Colon (tissue), 2 donors: ENCODE data around the gene HAGHL.
"Not testable (repeated sequence)": the region's sequence is repeated elsewhere in the genome, so short reads cannot be mapped to it uniquely, and the experiment has no call there.

Experiments
- FAIRE-seq: peaks from 2 replicates; lab custom pipeline; 2012; peaks lifted over from hg19 to GRCh38; lab: Jason Lieb, UNC
- donor health status: control.
- donor health status: control.

HAGHL gene

DNA sequence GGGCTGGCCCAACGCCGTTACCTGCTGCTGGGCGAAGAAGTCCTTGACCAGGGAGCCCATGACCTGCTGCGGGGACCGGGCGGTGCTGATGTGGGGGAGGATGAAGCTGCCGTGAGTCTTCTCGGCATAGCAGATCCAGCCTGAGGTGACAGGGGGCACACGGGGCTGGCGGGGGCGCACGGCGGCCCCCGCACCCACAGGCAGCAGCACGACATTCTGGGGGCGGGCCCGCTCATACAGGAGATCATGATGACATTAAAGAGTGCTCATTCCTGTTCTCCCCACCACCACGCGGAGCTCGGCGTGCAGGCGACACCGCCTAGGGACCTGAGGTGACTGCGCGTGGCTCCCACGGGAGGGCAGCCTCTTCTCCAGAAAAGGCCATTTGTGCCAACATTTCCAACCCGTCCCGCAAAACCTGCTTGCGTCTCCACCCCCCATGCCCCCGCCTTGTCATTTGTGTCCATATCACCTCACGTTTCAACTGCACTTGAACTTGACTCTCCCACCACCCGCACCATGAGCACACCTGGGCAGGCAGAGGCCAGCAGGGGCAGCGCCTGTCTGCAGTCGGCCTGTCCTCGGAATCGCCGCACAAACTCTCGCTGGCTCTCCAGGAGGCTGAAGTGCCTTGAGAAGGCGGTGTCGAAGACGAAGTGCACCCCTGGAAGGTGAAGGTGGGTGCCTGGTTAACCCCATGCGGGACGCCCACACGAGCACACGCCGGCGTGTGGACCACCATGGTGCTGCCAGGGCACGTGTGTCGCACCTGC lies 7.5 kb downstream of the HAGHL start:
- no peak for FAIRE-seq

DNA sequence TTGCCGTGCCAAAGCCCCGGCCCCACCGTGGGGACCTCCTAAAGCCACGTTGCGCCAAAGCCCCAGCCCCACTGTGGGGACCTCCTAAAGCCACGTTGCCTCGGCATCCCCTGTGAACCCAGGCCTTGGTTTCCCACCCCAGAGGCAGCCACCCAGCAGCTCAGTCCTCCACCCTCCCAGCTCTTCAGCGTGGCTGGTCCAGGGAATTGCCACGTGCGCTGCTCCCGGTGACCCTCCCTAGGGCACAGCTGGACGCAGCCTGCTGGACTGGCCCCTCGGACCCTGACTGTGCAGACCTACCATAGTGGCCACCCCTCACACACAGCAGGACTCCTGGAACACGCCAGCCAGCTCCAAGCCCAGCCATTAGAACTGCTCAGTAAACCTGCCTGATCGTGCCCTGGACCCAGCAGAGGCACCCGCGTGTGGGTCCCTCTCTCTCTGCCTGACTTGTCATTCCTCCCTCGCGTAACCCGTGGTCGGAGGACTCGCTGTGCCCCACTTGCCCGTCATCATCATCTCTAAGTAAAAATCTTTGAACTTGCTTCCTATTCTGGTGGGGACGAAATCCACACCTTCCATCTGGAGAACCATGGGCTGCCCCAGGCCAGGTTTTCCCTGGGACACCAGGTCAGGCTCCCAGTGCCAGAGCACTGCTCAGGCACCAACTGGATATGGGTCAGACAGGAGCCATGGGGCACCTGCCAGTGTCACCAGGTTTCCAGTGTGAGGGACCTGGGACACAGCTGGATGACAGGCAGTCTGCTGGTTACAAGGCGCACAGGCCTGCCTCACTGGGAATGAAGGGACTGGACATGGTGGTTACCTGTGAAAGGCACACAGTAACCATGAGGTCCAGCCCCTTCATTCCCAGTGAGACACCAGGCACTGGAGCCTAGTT lies 8.3 kb downstream of the HAGHL start:
- no peak for FAIRE-seq

- no peak for FAIRE-seq
Observed at GRCh38 chr16:735982-736453, 9.1 kb downstream of the HAGHL start.

DNA sequence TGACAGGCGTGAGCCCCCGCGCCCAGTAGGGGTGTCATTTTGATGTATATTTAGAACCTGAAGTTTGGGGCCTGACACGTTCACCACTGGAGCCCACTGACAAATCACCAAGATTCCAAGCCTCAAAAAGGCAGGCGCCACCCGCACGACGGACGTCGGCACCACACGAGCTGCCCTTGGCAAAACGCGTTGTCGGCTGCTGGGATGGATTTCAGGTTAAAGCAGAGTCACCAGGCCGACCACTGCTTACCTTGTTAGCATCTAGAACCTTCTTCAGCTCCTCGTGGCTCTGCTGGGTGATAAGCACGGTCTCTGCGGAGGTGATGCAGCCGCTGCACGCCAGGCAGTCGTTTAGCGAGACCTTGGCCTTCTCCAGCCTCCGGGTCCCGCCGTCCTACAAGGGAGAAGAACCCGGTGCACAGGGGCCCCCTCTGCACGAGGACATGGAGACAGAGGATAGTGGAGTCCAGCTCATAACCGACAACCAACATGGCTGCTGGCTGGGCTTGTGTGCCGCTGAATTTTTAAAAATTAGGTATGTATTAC lies 10.1 kb downstream of the HAGHL start:
- FAIRE-seq: no peak

GRCh38 chr16:739560-740458 lies 12.9 kb downstream of the HAGHL start:
- FAIRE-seq: no peak

DNA sequence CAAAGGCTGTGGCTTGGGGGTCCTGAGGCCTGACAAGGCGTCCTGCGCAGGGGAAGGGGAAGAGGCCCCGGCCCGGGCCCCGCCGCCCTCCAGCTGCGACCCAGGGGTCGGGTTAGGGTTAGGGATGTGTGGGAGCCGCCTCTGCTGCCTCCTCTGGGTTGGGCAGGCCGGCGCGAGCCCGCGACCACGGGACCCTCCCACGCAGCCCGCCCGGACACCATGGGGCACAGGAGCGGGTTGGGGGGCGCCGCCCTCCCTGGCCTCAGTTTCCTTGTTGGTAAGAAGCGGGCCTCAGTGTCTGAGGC lies 13.5 kb downstream of the HAGHL start:
- FAIRE-seq: no peak

DNA sequence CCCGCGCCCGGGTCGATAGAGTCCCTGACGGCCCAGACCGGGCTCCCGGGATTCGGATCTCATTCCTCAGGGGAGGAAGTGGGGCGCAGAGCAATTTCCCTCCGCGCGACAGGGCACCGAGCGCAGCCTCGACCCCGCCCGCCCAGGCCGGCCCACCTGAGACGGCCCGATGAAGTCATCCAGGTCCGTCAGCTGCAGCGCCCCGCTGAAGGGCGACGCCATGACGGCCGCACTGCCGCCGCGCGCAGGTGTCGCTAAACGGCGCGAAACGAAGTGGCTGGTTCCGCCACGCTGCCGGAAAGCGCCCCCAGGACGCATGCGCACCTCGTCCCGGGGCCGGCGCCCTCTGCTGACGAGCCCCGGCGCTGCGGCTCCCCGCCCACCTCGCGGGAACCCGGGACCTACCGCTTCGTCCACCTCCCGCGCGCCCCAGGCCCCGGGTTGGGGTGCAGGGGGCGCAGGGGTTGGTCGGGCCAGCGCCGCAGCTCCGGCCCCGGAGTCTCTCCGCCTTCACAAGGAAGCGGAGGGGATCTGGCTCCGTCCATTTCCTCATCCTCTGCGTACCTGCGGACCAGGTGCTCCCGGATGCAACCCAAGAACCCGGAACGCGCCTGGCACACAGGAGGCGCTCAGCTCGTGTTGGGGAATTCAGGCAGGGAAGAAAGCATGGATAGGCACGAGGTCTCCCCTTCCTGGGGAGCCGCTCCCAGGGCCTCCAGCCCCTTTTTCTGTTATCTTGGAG lies 14.0 kb downstream of the HAGHL start, which contains the start of gene CIAO3:
CIAO3 (minus strand) TSS at position 234 of the 742 bp plus-strand sequence; CDS start at position 222, 12 bp downstream.
- no peak for FAIRE-seq

DNA sequence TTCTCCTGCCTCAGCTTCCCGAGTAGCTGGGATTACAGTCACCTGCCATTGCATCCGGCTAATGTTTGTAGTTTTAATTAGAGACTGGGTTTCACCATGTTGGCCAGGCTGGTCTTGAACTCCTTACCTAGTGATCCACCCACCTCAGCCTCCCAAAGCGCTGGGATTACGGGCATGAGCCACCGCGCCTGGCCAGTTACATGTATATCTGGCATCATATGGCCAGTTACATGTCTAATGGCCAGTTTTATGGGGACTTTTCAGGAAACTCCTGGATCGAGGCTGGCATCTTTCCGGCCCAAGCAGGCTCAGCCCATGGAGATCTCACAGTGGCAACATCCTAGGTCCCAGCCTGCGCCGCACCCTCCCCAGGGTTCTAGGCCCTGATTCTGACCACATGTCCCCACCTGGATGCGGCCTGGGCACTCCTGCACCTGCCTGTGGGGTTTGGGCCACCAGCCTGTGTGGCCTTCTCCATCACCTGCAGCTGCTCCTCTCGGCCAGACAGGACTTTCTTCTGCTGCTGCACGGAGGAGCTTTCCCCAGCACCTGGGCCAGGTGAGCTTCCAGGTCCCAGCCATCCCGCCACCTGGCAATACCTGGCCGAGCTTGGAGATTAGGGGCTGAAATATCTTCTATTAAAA lies 15.2 kb downstream of the HAGHL start:
- FAIRE-seq: no peak

GRCh38 chr16:742894-743293 lies 16.0 kb downstream of the HAGHL start:
- FAIRE-seq: not testable (repeated sequence)

DNA sequence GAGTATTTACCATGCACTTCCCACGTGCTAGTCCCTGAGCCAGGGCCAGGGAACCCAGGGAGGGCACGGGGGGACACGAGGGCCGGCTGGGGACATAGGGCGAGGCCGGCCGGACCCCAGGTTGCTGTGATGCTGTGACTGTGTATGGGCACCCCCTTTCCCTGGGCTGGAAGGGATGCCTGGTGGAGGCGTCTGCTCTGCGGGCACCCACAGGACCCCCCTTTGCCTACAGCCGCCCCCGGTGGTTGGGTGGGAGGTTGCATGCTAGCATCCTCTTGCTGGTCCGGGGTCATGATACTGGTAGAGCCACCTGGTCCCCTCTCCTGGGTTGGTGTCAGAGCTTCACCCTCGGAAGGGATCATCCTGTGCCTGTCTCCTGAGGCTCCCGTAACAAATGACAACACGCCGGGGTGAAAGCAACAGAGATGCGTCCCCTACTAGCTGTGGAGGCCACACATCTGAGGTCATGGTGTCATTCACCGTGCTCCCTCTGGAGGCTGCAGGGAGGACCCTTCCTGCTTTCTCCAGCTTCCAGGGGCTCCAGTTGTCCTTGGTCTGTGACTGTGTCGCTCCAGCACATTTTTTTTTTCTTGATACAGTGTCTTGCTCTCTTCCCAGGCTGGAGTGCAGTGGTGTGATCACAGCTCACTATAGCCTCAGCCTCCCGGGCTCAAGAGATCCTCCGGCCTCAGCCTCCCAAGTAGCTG lies 17.0 kb downstream of the HAGHL start:
- no peak for FAIRE-seq

- no peak for FAIRE-seq
Observed at GRCh38 chr16:745739-746138, 18.8 kb downstream of the HAGHL start.

- FAIRE-seq: no peak
Observed at GRCh38 chr16:746637-747036, 19.7 kb downstream of the HAGHL start.

DNA sequence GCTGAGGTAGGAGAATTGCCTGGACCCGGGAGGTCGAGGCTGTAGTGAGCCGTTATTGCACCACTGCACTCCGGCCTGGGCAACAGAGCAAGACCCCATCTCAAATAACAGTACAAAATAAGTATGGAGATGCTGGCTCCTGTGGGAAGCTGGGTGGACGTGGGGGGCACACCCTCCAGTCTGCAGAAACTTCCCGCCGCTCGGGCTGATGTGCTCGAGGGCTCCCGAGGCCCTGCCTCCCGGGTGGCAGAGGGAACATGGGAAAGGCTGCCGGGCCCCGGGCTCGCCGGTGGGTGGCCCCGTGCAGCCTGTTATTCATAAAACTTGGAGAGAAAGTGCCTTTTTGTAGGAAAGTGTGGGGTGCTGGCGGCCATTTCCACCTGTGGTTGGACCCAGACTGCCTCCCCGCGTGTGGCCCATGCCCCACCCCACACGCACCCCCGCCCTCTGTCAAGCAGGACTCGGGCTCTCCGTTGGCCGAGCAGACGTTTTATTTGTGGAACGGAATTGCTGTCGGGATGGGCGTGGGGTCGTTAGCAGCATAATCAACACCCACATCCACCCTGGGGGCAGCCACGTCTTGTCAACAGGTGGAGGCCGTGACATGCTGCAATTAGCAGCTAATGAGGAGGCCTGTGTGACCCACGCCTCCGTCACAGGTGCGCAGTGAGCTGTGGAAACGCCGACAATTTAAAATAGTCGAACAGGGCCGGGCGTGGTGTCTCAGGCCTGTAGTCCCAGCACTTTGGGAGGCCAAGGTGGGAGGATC lies 21.3 kb downstream of the HAGHL start:
- no peak for FAIRE-seq

DNA sequence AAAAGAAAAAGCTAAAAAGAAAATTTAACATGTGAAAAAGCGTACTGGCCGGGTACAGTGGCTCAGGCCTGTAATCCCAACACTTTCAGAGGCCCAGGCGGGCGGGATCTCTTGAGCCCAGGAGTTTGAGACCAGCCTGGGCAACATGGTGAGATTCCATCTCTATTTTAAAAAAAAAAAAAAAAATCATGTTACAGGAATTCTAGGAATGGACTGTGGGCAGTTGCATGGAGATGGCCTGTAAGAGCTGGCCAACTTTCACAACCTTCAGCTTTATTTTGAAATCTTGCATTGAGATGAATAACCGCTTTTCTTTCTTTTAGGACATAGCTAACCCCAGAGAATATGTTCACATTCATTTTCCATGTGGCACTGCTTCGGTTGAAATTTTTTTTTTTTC lies 22.1 kb downstream of the HAGHL start:
- FAIRE-seq: no peak

DNA sequence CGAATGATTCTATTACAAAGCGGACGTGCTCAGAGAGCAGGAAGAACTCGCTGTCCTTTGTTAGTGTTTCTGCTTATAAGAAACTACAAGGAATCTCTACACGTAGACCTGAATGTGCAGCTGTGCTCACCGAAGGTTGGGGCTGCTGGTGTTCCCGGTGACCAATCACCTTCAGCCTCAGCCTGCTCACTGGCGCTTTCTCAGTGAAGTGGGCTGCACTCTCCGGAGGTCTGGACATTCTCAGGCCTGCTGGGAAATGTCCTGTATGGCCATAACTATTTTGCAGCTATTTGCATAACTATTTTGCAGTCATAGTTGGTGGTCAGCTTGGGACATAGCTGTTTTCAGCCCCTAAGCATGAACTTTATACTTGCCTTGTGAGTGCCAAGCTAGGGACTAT lies 23.6 kb downstream of the HAGHL start:
- no peak for FAIRE-seq

- no peak for FAIRE-seq
Observed at GRCh38 chr16:751152-752006, 24.5 kb downstream of the HAGHL start.

GRCh38 chr16:752007-752312 lies 25.1 kb downstream of the HAGHL start:
- no peak for FAIRE-seq

DNA sequence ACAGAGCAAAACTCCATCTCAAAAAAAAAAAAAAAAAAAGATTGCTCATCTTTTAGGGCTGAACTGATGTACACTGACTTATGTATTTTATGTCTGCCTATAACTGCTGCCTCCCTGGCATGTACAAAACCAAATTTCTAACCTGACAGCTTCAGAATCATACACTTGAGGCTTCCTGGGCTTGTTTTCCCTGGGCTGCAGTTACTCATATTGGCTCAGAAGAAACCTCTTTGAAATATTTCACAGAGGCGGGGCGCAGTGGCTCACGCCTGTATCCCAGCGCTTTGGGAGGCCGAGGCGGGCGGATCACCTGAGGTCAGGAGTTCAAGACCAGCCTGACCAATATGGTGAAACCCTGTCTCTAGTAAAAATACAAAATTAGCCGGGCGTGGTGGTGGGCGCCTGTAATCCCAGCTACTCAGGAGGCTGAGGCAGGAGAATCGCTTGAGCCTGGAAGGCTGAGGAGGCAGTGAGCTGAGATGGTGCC lies 27.3 kb downstream of the HAGHL start:
- FAIRE-seq: not testable (repeated sequence)
